ENCODE results near the gene UBASH3A. TPM values are rescaled to one million over a fixed set of nuclear protein-coding genes. Genes with fewer than 3 reads are reported as not detected.

The UBASH3A gene
- total RNA-seq, 1 donor from 2014 or later, result not detected

DNA sequence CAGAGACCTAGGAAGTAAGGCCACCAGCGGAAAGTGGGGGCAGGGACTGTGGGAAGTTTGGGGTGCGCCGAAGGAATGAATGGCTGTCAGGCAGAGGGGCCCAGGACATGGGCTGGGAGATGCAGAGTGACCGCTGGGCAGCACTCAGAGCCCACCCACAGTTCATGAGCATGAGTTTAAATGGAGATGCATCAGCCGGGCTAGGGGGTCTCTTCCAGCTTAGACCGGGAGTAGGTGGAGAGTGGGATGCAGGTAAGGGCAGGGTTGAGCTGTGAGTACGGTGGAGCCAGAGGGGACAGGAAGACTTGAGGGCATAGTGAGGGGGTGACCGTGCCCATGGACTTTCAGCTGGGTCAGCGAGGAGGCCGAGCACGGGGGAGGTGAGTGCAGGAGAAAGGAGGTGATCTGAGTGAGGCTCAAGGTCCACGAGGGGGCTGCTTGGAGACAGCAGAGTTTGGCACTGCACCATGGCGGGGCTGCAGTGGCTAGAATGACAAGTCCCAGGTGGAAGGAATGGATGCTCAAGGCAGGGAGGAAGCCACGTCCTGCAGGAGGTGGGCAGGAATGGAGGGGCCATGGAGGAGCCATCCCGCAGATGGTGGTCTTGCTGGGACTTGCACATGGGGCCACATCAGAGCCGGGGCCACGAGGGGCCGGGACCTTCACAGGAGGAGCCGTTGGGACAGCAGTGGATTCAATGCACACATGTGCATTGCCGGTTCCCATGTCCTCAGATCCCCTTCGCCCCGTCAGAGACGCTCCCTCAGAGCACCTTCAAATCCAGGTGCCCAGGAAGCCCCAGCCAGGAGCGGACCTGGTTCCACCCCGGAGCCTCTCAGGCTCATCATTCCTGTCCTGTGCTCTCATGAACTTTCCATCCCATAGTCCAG is 34.9 kb downstream of the UBASH3A start:
- H3K4me3 Mint-ChIP-seq, result no peak overlapping the region
- peaks cover 51% of the 10 kb centered on the region for H3K27me3 Mint-ChIP-seq (ENCODE audit: low read depth)
- H3K27ac Mint-ChIP-seq, result no peak overlapping the region
- TF ChIP-seq CTCF (IDR thresholded peaks at IDR 0.05; ENCODE audit: unreplicated experiment), result no peak
- no peak for DNase-seq (ENCODE audit: low spot score in 2 of 2, unreplicated experiment in 2 of 2)
- no peaks in the 10 kb centered on the region for H3K36me3 Mint-ChIP-seq
- H3K4me1 Mint-ChIP-seq, result no peaks in the 10 kb centered on the region
- H3K9me3 Mint-ChIP-seq, result no peaks in the 10 kb centered on the region

GRCh38 chr21:42439284-42440186 is 35.8 kb downstream of the UBASH3A start:
- Mint-ChIP-seq H3K4me3 (no peak overlapping the region), H3K27ac (no peak overlapping the region), H3K36me3 (no peaks in the 10 kb centered on the region), H3K4me1 (no peaks in the 10 kb centered on the region), H3K9me3 (no peaks in the 10 kb centered on the region), H3K27me3 (ENCODE audit: low read depth) (peaks cover 44% of the 10 kb centered on the region)
- TF ChIP-seq CTCF (IDR thresholded peaks at IDR 0.05; ENCODE audit: unreplicated experiment), result no peak
- DNase-seq (ENCODE audit: low spot score in 2 of 2, unreplicated experiment in 2 of 2), result no peak

GRCh38 chr21:42440187-42440792 is 36.6 kb downstream of the UBASH3A start:
- Mint-ChIP-seq H3K36me3 (no peaks in the 10 kb centered on the region), H3K27me3 (ENCODE audit: low read depth) (peaks cover 41% of the 10 kb centered on the region), H3K4me1 (no peaks in the 10 kb centered on the region), H3K27ac (no peak overlapping the region), H3K9me3 (no peaks in the 10 kb centered on the region), H3K4me3 (no peak overlapping the region)
- no peak for DNase-seq (ENCODE audit: low spot score in 2 of 2, unreplicated experiment in 2 of 2)
- no peak for TF ChIP-seq CTCF (IDR thresholded peaks at IDR 0.05; ENCODE audit: unreplicated experiment)

DNA sequence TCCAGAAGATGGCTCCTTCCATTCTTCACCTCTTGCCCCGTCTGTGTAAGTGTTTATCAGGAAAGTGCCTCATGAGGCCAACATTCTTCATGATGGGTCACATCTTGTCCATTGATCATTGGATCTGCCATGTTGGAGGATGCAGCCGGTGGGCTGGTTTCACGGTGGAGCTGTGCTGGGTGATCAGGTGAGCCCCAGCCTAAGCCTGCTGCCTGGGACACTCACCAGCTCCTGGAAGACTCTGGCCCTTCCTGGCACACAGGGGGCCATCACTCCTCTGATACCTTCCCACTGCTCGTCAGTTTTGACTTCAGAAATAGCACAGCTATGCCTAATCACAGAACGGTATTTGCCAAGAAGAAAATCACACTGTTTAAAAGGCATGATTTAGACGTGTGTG is 38.3 kb downstream of the UBASH3A start:
- H3K27ac Mint-ChIP-seq, result no peak overlapping the region
- no peak overlapping the region for H3K4me3 Mint-ChIP-seq
- H3K27me3 Mint-ChIP-seq (ENCODE audit: low read depth), result peaks cover 51% of the 10 kb centered on the region
- no peaks in the 10 kb centered on the region for H3K9me3 Mint-ChIP-seq
- H3K36me3 Mint-ChIP-seq, result no peaks in the 10 kb centered on the region
- no peak for DNase-seq (ENCODE audit: low spot score in 2 of 2, unreplicated experiment in 2 of 2)
- H3K4me1 Mint-ChIP-seq, result no peaks in the 10 kb centered on the region
- TF ChIP-seq CTCF (IDR thresholded peaks at IDR 0.05; ENCODE audit: unreplicated experiment), result no peak

DNA sequence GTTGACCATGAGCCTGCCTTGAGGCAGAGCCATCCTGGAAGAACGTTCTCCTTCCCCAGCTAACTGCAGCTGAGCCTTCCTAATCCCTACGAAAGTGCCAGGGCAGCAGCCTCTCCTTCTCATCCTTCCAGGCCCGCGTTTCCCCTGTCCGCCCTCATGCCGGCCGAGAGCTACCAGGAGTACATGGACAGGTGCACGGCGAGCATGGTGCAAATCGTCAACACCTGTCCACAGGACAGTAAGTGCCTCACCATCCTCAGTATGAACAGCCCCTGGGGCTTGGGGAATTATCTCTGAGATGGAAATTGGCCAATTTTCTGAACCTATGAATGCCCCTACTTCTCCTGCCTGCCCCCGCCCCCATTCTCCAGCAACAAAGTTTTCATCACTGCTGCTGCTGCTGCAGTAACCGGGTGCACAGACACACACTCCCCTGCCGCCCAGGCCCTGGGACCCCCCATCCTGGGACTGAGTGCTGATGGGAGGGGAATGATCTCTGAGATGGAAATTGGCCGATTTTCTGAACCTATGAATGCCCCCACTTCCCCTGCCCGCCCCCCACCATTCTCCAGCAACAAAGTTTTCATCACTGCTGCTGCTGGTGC is 39.6 kb downstream of the UBASH3A start:
- no peak for TF ChIP-seq CTCF (IDR thresholded peaks at IDR 0.05; ENCODE audit: unreplicated experiment)
- no peaks in the 10 kb centered on the region for H3K4me1 Mint-ChIP-seq
- peaks cover 55% of the 10 kb centered on the region for H3K27me3 Mint-ChIP-seq (ENCODE audit: low read depth)
- no peak for DNase-seq (ENCODE audit: low spot score in 2 of 2, unreplicated experiment in 2 of 2)
- no peak overlapping the region for H3K27ac Mint-ChIP-seq
- no peak overlapping the region for H3K4me3 Mint-ChIP-seq
- no peaks in the 10 kb centered on the region for H3K9me3 Mint-ChIP-seq
- no peaks in the 10 kb centered on the region for H3K36me3 Mint-ChIP-seq
